Measurements from ENCODE around the gene ZNF708. TPM values are rescaled to one million over a fixed set of nuclear protein-coding genes. Genes with fewer than 3 reads are reported as not detected.

ZNF708 gene
- 8.2 and 10.5 TPM in 2 replicates for total RNA-seq

DNA sequence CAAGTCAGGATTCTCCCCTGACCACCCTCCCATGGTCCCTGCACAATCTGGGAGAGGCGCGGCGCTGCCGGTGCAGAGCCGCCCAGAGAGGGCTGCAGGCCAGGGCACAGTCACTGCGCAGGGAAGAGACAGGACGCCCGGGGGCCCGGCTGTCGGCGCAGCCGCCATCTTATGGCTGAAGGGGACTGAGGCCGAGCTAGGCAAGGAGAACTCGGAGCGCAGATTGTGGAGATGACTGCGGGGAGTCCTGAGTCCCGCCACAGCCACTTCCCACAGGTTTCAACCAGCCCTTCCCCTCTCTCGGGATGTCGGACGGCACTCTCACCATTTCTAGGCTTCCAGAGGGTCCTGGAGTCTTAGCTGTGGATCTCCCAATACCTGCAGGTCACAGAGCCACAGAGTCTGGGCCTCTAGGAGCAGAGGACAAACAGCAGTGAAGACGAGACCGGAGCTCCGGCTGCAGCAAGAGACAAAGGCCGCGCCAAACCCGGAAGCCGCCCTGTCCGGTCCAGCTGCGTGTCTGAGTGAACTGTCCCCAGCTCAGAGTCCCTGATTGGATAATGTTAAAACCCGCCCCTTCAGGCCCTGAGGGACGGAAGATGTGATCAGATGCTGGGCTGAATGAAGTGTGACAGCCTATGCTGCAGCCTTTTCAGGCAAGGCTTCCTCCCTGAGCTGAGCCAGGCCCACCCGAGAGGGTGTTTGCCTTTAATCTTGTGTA is at the start of gene ZNF708:
Gene ZNF708 (minus strand): TSS at position 526 of the 721 bp plus-strand sequence. CDS start 198 bp downstream, at position 328.

DNA sequence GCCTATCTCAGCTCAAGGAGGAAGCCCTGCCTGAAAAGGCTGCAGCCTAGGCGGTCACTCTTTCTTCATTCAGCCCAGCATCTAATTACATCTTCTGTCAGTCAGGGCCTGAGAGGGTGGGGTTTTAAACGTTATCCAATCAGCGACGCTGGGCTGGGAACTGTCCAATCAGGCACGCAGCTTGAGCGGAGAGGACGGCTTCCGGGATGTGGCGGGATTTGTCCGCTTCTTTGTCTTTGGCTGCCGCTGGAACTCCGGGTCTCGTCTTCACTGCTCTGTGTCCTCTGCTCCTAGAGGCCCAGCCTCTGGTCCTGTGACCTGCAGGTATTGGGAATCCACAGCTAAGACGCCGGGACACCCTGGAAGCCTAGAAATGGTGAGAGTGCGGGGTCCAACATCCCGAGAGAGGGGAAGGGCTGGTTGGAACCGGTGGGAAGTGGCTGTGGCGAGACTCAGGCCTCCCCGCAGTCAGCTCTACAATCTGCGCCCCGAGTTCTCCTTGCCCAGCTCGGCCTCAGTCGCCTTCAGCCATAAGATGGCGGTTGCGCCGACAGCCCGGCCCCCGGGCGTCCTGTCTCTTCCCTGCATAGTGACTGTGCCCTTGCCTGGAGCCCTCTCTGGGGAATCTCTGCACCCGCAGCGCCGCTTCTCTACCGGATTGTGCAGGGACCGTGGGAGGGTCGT is 29.7 kb upstream of the ZNF708 start, which contains the start of gene ZNF738:
Gene ZNF738 (plus strand): TSS at position 233 of the 684 bp plus-strand sequence. CDS start 141 bp downstream, at position 374.

Other genes with a start within 250 kb of the ZNF708 start
- 4.5 and 5.0 TPM in 2 replicates for gene ZNF714, start 247.2 kb downstream of the ZNF708 start, total RNA-seq
- 4.7 and 4.8 TPM in 2 replicates for gene ZNF431, start 187.4 kb downstream of the ZNF708 start, total RNA-seq
- gene ZNF738, start 29.6 kb upstream of the ZNF708 start, total RNA-seq: 2.3 and 5.5 TPM in 2 replicates
- gene ZNF493, start 67.7 kb upstream of the ZNF708 start, total RNA-seq: 8.1 and 19.9 TPM in 2 replicates
- 1.4 and 3.4 TPM in 2 replicates for gene ZNF429, start 176.2 kb upstream of the ZNF708 start, total RNA-seq